Gastroesophageal sphincter (tissue), 4 donors: ENCODE results near the gene DENND1B. TPM values are rescaled to one million over a fixed set of nuclear protein-coding genes. Genes with fewer than 3 reads are reported as not detected.
"Not testable (repeated sequence)": the region's sequence is repeated elsewhere in the genome, so short reads cannot be mapped to it uniquely, and the experiment has no call there.

Source experiments
- ATAC-seq: fragments of 150-250 bp; one replicate; pipeline ENCODE4 v1.9.1; 2016; ENCODE audit warnings: mild to moderate bottlenecking, moderate library complexity
- H3K27ac ChIP-seq, 4 donors: fragments of 200-600 bp; sonication (generic) in 3 of 4; 1 replicate in 3 of 4; 2 replicates in 1 of 4; pipeline ENCODE4 v1.5.1; 2016 to 2019
- H3K27me3 ChIP-seq: fragments of 200-600 bp; sonication (generic); one replicate; pipeline ENCODE4 v1.5.1; 2019
- H3K36me3 ChIP-seq, 2 donors: fragments of 200-600 bp; sonication (generic); one replicate each; pipeline ENCODE4 v1.5.1; 2019; ENCODE audit warnings: control low read depth in 1 of 2
- H3K4me1 ChIP-seq, 3 donors: fragments of 200-600 bp; sonication (generic); 1 replicate in 2 of 3; 2 replicates in 1 of 3; pipeline ENCODE4 v1.5.1; 2016 to 2019; ENCODE audit warnings: control low read depth in 2 of 3
- H3K4me3 ChIP-seq, 2 donors: fragments of 200-600 bp; sonication (generic); one replicate each; pipeline ENCODE4 v1.5.1; 2019; ENCODE audit warnings: mild to moderate bottlenecking in 1 of 2, moderate library complexity in 1 of 2
- H3K9me3 ChIP-seq, 3 donors: fragments of 200-600 bp; sonication (generic); one replicate each; pipeline ENCODE4 v1.5.1; 2017 to 2019; ENCODE audit warnings: control low read depth in 2 of 3
- EP300 ChIP-seq: sonication (generic); formaldehyde crosslinking; IDR thresholded peaks from one replicate; pipeline ENCODE4 v1.6.1; 2017; ENCODE audit warnings: antibody characterized with exemption, mild to moderate bottlenecking
- POLR2A ChIP-seq, 2 donors: fragments of 450-650 bp; IDR thresholded peaks; one replicate each; pipeline ENCODE4 v1.6.1; 2017; ENCODE audit warnings: antibody characterized with exemption in 2 of 2, mild to moderate bottlenecking in 2 of 2, moderate library complexity in 1 of 2
- POLR2AphosphoS5 ChIP-seq: sonication (generic); formaldehyde crosslinking; IDR thresholded peaks from one replicate; pipeline ENCODE4 v1.6.1; 2017; ENCODE audit warnings: antibody characterized with exemption
- WGBS, 2 donors: methylation state at CpG; one replicate each; pipeline ENCODE4 v1.1.5; 2018; ENCODE audit warnings: low coverage in 1 of 2; 5-methylcytosine and 5-hydroxymethylcytosine counted together
- total RNA-seq, 4 donors: library from RNA; depleted of rRNA; stranded (reverse); fragments of >200 nt; gene quantifications; one replicate each; pipeline ENCODE4 v1.1.0, GENCODE V29; 2016
- TF ChIP-seq, protein P1 (sequence below), 4 experiments: fragments of 200-600 bp in 2 of 4; fragments of 450-650 bp in 2 of 4; sonication (generic) in 1 of 4; IDR thresholded peaks; one replicate each; pipeline ENCODE4 v1.5.1; 2017 to 2019; ENCODE audit warnings: antibody characterized with exemption in 4 of 4, mild to moderate bottlenecking in 2 of 4, moderate library complexity in 2 of 4

Gene DENND1B
- total RNA-seq, 4 donors from 2014 or later: 8.3 to 11.5 (median 8.8) TPM

DNA sequence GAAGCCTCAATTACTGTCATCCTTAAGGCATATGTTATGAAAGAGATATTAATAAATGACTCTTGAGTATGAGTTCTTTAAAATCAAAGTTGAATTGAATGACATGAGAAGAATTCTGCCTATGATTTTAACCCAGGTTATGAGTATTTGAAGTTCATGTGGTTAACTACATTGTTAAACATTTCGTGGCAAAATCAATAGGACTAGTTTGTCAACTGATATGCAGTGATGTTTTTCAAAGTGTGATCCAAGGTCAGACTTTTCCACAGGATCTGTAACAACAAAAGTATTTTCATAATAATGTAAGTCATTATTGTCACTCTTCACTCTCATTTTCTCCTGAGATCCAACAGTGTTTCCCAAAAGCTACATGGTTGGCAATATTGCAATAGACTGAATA, 189.5 kb downstream of the DENND1B start:
- peaks cover 0 to 6% of the 10 kb centered on the region in 2 donors for H3K36me3 ChIP-seq
- no peak overlapping the region for H3K4me3 ChIP-seq
- no peaks in the 10 kb centered on the region for H3K27me3 ChIP-seq
- H3K4me1 ChIP-seq: no peaks in the 10 kb centered on the region
- TF ChIP-seq POLR2AphosphoS5: no peak
- no peak for TF ChIP-seq EP300
- TF ChIP-seq, protein P1, sequence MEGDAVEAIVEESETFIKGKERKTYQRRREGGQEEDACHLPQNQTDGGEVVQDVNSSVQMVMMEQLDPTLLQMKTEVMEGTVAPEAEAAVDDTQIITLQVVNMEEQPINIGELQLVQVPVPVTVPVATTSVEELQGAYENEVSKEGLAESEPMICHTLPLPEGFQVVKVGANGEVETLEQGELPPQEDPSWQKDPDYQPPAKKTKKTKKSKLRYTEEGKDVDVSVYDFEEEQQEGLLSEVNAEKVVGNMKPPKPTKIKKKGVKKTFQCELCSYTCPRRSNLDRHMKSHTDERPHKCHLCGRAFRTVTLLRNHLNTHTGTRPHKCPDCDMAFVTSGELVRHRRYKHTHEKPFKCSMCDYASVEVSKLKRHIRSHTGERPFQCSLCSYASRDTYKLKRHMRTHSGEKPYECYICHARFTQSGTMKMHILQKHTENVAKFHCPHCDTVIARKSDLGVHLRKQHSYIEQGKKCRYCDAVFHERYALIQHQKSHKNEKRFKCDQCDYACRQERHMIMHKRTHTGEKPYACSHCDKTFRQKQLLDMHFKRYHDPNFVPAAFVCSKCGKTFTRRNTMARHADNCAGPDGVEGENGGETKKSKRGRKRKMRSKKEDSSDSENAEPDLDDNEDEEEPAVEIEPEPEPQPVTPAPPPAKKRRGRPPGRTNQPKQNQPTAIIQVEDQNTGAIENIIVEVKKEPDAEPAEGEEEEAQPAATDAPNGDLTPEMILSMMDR (IDR thresholded peaks at IDR 0.05): no peak
- TF ChIP-seq POLR2A (IDR thresholded peaks at IDR 0.05): no peak
- no peaks in the 10 kb centered on the region for H3K9me3 ChIP-seq
- H3K27ac ChIP-seq: no peak overlapping the region
- ATAC-seq: no peak
- 86 to 100% methylated on average over 1 of the region's 1 CpG for WGBS, 2 donors

DNA sequence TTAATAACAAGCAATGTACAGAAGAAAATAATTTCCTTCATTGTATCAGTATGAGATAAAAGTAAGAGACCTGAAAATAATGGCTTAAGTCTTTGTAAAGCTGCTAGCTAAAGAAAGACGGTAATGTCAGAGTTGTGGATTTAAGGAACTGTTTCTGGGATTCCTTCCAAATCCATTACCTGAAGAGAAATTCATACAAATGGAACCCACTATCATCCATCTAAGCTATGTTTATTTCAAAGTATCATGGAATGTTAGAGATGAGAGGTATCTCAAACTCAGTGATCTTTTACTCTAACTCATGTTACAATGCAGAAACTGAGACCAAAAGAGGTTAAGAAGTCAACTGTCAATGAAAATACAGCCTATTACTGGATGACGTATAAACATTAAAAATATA, 197.7 kb downstream of the DENND1B start:
- H3K27ac ChIP-seq: no peak overlapping the region
- H3K36me3 ChIP-seq: peaks cover 0 to 23% of the 10 kb centered on the region in 2 donors
- no peak overlapping the region for H3K4me3 ChIP-seq
- H3K27me3 ChIP-seq: no peaks in the 10 kb centered on the region
- TF ChIP-seq POLR2A (IDR thresholded peaks at IDR 0.05) (no peak), POLR2AphosphoS5 (no peak), EP300 (no peak)
- TF ChIP-seq, protein P1 (IDR thresholded peaks at IDR 0.05): no peak
- ATAC-seq: no peak
- 50 to 87% methylated on average over 2 of the region's 2 CpGs for WGBS, 2 donors
- H3K4me1 ChIP-seq: no peaks in the 10 kb centered on the region
- peaks cover 0 to 5% (median 0%) of the 10 kb centered on the region in 3 donors for H3K9me3 ChIP-seq

DNA sequence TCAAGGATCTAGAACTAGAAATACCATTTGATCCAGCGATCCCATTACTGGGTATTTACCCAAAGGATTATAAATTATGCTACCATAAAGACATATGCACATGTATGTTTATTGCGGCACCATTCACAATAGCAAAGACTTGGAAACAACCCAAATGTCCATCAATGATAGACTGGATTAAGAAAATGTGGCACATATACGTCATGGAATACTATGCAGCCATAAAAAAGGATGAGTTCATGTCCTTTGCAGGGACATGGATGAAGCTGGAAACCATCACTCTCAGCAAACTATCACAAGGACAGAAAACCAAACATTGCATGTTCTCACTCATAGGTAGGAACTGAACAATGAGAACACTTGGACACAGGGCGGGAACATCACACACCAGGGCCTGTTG, 199.7 kb downstream of the DENND1B start:
- not testable (repeated sequence) for H3K4me1 ChIP-seq, H3K9me3 ChIP-seq, ATAC-seq, H3K27ac ChIP-seq, H3K4me3 ChIP-seq, H3K27me3 ChIP-seq
- H3K36me3 ChIP-seq: peaks cover 0 to 30% of the 10 kb centered on the region in 2 donors
- WGBS, 2 donors: 93 to 95% methylated on average over 2 to 4 of the region's 4 CpGs

DNA sequence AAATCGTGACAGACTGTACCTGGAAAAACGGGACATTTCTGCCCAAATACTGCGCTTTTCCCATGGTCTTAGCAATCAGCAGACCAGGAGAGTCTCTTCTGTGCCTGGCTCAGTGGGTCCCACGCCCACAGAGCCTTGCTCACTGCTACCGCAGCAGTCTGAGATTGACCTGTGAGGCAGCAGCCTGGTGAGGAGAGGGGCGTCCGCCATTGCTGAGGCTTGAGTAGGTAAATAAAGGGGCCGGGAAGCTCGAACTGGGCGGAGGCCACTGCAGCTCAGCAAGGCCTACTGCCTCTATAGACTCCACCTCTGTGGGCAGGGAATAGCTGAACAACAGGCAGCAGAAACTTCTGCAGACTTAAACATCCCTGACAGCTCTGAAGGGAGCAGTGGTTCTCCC, 203.1 kb downstream of the DENND1B start:
- no peaks in the 10 kb centered on the region for H3K27me3 ChIP-seq
- no peak overlapping the region for H3K4me3 ChIP-seq
- no peaks in the 10 kb centered on the region for H3K4me1 ChIP-seq
- TF ChIP-seq, protein P1 (IDR thresholded peaks at IDR 0.05): no peak
- TF ChIP-seq POLR2A (IDR thresholded peaks at IDR 0.05): no peak
- TF ChIP-seq POLR2AphosphoS5: no peak
- TF ChIP-seq EP300: no peak
- no peak for ATAC-seq
- WGBS, 2 donors: 97 to 100% methylated on average over 3 to 5 of the region's 10 CpGs
- peaks cover 0 to 18% (median 0%) of the 10 kb centered on the region in 3 donors for H3K9me3 ChIP-seq
- H3K36me3 ChIP-seq: peaks cover 0 to 22% of the 10 kb centered on the region in 2 donors
- H3K27ac ChIP-seq: no peak overlapping the region

DNA sequence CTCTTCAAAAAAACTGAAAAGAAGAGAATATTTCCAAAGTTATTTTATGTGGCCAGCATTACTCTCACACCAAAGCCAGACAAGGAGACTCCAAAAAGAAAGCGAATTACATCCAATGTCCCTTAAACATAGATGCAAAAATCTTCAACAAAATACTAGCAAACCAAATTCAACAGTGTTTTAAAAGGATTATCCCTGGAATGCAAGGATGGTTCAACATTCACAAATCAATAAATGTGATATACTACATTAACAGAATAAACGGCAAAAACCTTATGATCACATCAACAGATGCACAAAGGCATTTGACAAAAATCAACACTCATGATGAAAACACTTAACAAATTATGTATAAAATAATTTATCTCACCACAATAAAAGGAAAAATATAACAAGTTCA, 207.8 kb downstream of the DENND1B start:
- Histone ChIP-seq H3K9me3 (peaks cover 0 to 19% (median 0%) of the 10 kb centered on the region in 3 donors), H3K36me3 (peaks cover 0 to 17% of the 10 kb centered on the region in 2 donors), H3K27ac (no peak overlapping the region), H3K4me3 (no peak overlapping the region), H3K4me1 (no peaks in the 10 kb centered on the region), H3K27me3 (no peaks in the 10 kb centered on the region)
- no peak for ATAC-seq
- WGBS, 2 donors: 92 to 100% methylated on average over 2 of the region's 2 CpGs
- TF ChIP-seq POLR2A (IDR thresholded peaks at IDR 0.05): no peak
- TF ChIP-seq, protein P1 (IDR thresholded peaks at IDR 0.05): no peak
